Measurements from ENCODE around the gene BST1.
A peak's percentile ranks its signal among the peaks of the same experiment; 100 is the strongest.

Gene BST1

GRCh38 chr4:15668566-15669435, 34.1 kb upstream of the BST1 start:
- no peaks in the 10 kb centered on the region for H3K27me3 Mint-ChIP-seq
- DNase-seq: no peak
- no peaks in the 10 kb centered on the region for H3K36me3 Mint-ChIP-seq
- no peak overlapping the region for H3K27ac Mint-ChIP-seq
- no peak overlapping the region for H3K4me3 Mint-ChIP-seq
- H3K9me3 Mint-ChIP-seq: no peaks in the 10 kb centered on the region
- no peak for ATAC-seq (replicated peaks)
- H3K4me1 Mint-ChIP-seq: peaks cover 3 to 17% of the 10 kb centered on the region in 2 donors

DNA sequence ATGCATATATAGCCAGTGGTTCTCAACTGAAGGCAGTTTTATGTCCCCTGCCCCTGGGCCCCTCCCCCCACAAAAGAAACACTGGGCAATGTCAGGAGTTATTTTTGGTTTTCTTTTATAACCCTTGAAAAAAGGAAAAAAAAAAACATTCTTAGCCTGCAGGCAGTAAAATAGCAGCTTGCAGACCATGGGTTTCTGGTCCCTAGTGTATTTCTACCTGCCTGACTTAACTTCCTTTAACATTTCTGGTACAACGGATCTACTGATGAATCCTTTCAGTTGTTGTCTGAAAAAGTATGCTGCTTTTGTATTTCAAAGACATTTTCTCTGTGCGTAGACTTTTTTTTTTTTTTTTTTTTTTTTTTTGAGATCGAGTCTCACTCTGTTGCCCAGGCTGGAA, 32.3 kb upstream of the BST1 start:
- no peaks in the 10 kb centered on the region for H3K9me3 Mint-ChIP-seq
- H3K4me3 Mint-ChIP-seq: peak overlapping the region; percentile 32 to 52
- H3K27me3 Mint-ChIP-seq: no peaks in the 10 kb centered on the region
- no peak for DNase-seq
- peaks cover 8 to 28% of the 10 kb centered on the region in 2 donors for H3K4me1 Mint-ChIP-seq
- H3K36me3 Mint-ChIP-seq: no peaks in the 10 kb centered on the region
- peak overlapping the region; percentile 73 for H3K27ac Mint-ChIP-seq
- no peak for ATAC-seq (replicated peaks)

DNA sequence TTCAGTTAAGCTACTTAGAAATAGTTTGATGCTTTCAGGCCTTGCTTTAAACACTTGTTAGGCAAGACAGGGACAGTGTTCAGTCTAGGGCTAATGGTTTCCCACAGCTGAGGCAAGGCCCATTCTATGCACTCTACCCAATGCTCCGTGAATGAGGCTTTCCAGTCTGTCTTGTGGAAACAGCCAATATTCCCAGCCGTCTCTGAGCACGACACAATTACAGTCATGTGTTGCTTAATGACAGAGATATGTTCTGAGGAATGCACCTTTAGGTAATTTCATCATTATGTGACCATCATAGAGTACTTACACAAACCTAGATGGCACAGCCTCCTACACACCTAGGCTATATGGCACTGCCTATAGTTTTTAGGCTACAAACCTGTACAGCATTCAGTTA, 30.8 kb upstream of the BST1 start:
- Mint-ChIP-seq H3K4me3 (no peak overlapping the region), H3K9me3 (no peaks in the 10 kb centered on the region), H3K27me3 (no peaks in the 10 kb centered on the region), H3K27ac (no peak overlapping the region), H3K36me3 (no peaks in the 10 kb centered on the region), H3K4me1 (peaks cover 8 to 30% of the 10 kb centered on the region in 2 donors)
- no peak for DNase-seq
- no peak for ATAC-seq (replicated peaks)

- Mint-ChIP-seq H3K36me3 (no peaks in the 10 kb centered on the region), H3K9me3 (no peaks in the 10 kb centered on the region), H3K4me1 (peaks cover 8 to 30% of the 10 kb centered on the region in 2 donors), H3K4me3 (no peak overlapping the region), H3K27me3 (no peaks in the 10 kb centered on the region), H3K27ac (no peak overlapping the region)
- ATAC-seq (replicated peaks): no peak
- no peak for DNase-seq
These were observed 29.5 kb upstream of the BST1 start for GRCh38 chr4:15673337-15673736.

- H3K27me3 Mint-ChIP-seq: no peaks in the 10 kb centered on the region
- no peak overlapping the region for H3K4me3 Mint-ChIP-seq
- H3K9me3 Mint-ChIP-seq: no peaks in the 10 kb centered on the region
- ATAC-seq (replicated peaks) (no peak), DNase-seq (no peak)
- H3K27ac Mint-ChIP-seq: no peak overlapping the region
- H3K36me3 Mint-ChIP-seq: no peaks in the 10 kb centered on the region
- H3K4me1 Mint-ChIP-seq: peaks cover 8 to 30% of the 10 kb centered on the region in 2 donors
These were observed 28.8 kb upstream of the BST1 start for GRCh38 chr4:15674046-15674445.

- H3K27ac Mint-ChIP-seq: peak overlapping the region; percentile 14
- H3K4me1 Mint-ChIP-seq: peaks cover 10 to 32% of the 10 kb centered on the region in 2 donors
- H3K27me3 Mint-ChIP-seq: no peaks in the 10 kb centered on the region
- H3K36me3 Mint-ChIP-seq: no peaks in the 10 kb centered on the region
- H3K4me3 Mint-ChIP-seq: peak overlapping the region in 1 of 2 donors; percentile 8
- no peak for DNase-seq
- peak in 1 of 2 donors; percentile 34 for ATAC-seq (replicated peaks)
- no peaks in the 10 kb centered on the region for H3K9me3 Mint-ChIP-seq
These were observed 27.9 kb upstream of the BST1 start for GRCh38 chr4:15674926-15675325.

- Mint-ChIP-seq H3K27me3 (no peaks in the 10 kb centered on the region), H3K36me3 (no peaks in the 10 kb centered on the region), H3K27ac (no peak overlapping the region), H3K4me3 (no peak overlapping the region), H3K9me3 (no peaks in the 10 kb centered on the region), H3K4me1 (peaks cover 10 to 30% of the 10 kb centered on the region in 2 donors)
- ATAC-seq (replicated peaks): peak; percentile 14 to 22
- DNase-seq: no peak
These were observed 27.5 kb upstream of the BST1 start for GRCh38 chr4:15675356-15675755.

- Mint-ChIP-seq H3K27ac (no peak overlapping the region), H3K36me3 (no peaks in the 10 kb centered on the region), H3K4me3 (no peak overlapping the region), H3K4me1 (peaks cover 10 to 26% of the 10 kb centered on the region in 2 donors), H3K27me3 (no peaks in the 10 kb centered on the region), H3K9me3 (no peaks in the 10 kb centered on the region)
- ATAC-seq (replicated peaks) (no peak), DNase-seq (no peak)
These were observed 26.8 kb upstream of the BST1 start for GRCh38 chr4:15676039-15676438.

DNA sequence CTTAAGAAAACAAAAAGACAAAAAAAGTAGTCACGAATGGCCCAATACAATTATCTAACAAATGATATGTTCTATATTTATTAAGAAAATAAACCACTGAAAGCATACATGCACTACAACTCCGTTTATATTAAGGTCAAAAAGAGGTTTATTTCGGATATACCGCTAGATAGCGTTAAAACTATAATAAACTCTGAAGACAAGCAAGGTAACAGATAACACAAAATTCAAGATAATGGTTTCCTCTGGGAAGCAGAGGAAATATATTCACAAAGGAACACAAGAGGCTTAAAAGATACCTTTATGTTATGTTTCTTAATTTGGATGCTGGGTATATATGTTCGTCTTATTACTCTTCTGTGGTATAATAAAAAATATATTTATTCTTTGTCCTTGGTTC, 26.0 kb upstream of the BST1 start:
- ATAC-seq (replicated peaks) (no peak), DNase-seq (no peak)
- Mint-ChIP-seq H3K27ac (no peak overlapping the region), H3K9me3 (no peaks in the 10 kb centered on the region), H3K4me1 (peaks cover 7 to 24% of the 10 kb centered on the region in 2 donors), H3K36me3 (peaks cover 0 to 5% of the 10 kb centered on the region in 2 donors), H3K4me3 (no peak overlapping the region), H3K27me3 (no peaks in the 10 kb centered on the region)

DNA sequence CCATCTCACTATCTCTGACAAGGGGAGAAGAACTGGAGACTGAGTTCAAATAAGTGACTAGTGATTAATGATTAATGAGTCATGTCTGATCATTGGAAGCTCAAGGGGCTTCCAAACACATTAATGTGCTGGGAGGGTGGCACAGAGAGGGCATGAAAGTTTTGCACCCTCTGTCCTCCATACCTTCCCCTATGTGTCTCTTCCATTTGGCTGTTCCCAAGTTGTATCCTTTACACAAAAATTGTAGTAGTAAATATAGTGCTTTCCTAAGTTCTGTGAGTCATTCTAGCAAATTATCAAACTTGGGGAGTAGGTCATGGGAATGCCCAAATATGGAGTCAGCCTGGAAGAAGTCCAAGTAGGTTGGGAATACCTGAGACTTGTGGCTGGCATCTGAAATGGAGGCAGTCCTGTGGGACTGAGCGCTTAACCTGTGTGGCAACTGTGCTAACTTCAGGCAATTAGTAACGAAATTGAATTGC, 25.3 kb upstream of the BST1 start:
- H3K36me3 Mint-ChIP-seq: peaks cover 0 to 5% of the 10 kb centered on the region in 2 donors
- H3K27ac Mint-ChIP-seq: peak overlapping the region; percentile 42
- H3K4me3 Mint-ChIP-seq: no peak overlapping the region
- H3K27me3 Mint-ChIP-seq: no peaks in the 10 kb centered on the region
- peaks cover 9 to 29% of the 10 kb centered on the region in 2 donors for H3K4me1 Mint-ChIP-seq
- H3K9me3 Mint-ChIP-seq: no peaks in the 10 kb centered on the region
- ATAC-seq (replicated peaks) (no peak), DNase-seq (no peak)

- DNase-seq: no peak
- peaks cover 14 to 39% of the 10 kb centered on the region in 2 donors for H3K4me1 Mint-ChIP-seq
- H3K4me3 Mint-ChIP-seq: peak overlapping the region; percentile 98
- no peaks in the 10 kb centered on the region for H3K27me3 Mint-ChIP-seq
- H3K9me3 Mint-ChIP-seq: peaks cover 0 to 2% of the 10 kb centered on the region in 2 donors
- ATAC-seq (replicated peaks): no peak
- peak overlapping the region; percentile 99 for H3K27ac Mint-ChIP-seq
- H3K36me3 Mint-ChIP-seq: peaks cover 3 to 8% of the 10 kb centered on the region in 2 donors
These were observed 21.8 kb upstream of the BST1 start for GRCh38 chr4:15681067-15681371.

DNA sequence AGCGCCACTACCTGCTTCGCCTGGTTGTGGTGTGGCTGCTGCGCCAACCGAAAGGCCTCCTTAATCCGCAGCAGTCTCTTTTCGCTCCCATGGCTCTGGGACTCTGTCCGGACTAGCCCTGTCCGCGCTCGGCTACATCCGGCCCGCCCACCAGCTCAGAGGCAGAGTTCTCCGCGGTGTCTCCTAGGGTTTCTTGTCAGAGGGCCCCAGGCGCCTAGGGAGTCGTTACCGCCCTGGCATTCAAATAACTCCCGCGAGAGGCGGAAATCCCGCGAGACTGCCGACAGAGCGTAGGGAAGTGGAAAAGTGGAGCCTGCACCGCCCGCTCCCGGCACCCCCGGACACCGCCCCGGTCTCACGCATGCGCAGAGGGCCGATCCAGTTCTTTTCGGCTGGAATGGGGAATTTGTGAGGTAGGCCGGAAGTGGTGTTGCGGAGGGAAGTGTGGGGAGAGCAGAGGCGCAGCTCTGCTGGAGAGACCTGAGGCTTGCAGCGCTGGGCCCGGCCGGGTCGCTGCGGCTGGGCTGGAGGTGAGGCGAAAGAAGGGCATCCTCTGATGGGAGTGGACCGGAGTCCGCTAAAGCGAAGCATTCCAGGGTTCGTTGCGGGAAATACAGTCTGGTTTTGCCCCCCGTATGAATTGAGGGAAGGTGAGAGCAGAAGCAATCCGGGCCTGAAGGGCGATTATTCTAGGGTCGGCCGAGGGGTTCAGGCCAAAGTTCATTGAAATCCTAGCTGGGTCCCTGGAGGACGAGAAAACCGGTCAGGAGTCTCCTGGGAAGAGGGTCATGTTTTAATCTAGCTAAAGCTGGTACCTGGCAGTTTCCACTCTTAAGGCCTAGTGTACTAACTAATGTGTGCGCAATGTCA, 21.3 kb upstream of the BST1 start, which contains the start of gene FAM200B:
TSS of gene FAM200B (plus strand) at position 456 of the 870 bp plus-strand sequence. CDS start 5,151 bp downstream, outside the sequence.
- Mint-ChIP-seq H3K4me1 (peaks cover 14 to 39% of the 10 kb centered on the region in 2 donors), H3K27me3 (no peaks in the 10 kb centered on the region), H3K4me3 (peak within 1 kb of the TSS; percentile 98), H3K36me3 (peaks cover 8 to 14% of the 10 kb centered on the region in 2 donors), H3K27ac (peak within 1 kb of the TSS; percentile 99), H3K9me3 (peaks cover 0 to 2% of the 10 kb centered on the region in 2 donors)
- DNase-seq (peak; percentile 97), ATAC-seq (replicated peaks) (peak; percentile 98)

DNA sequence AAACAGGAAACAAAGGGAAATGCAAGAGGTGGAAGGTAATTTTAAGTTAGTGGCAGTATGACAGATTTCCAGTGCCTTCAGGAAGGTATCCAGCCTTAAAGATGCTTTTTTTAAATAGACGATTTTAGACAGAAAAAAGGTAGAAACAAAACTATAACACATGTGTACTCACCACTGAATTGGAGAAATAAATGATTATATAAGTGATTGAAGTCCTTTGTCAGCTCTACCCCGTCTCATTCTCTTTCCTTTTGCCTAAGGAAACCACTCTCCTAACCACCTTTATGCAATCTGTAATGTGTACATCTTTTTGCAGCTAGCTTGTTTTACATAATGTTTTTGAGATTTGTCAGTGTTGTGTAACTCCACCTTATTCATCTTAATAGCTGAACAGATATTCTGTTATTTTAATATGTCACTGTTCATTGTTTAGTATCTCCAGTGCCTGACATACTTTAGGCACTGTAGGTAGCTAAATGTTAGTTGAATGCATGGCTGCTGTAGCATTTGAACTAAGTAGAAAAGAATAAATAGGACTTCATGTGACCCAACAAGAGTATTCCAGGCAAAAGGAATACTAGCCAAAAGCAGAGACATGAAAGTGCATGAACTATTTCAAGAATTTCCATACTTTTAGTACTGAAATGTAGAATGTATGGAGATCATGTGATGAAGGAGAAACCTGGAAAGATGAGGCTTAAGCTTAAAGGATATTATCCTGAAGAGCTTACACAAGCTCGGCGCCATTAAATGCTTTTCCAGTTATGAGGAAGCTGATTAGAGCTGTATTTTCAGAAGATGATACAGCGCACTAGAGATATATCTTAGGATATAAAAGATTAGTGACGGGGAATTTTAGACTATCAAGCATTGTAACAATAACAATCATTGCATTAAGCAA, 20.4 kb upstream of the BST1 start:
- ATAC-seq (replicated peaks): no peak
- H3K4me3 Mint-ChIP-seq: peak overlapping the region; percentile 98
- peaks cover 0 to 2% of the 10 kb centered on the region in 2 donors for H3K9me3 Mint-ChIP-seq
- DNase-seq: no peak
- H3K27ac Mint-ChIP-seq: peak overlapping the region; percentile 99
- H3K27me3 Mint-ChIP-seq: no peaks in the 10 kb centered on the region
- H3K4me1 Mint-ChIP-seq: peaks cover 14 to 39% of the 10 kb centered on the region in 2 donors
- H3K36me3 Mint-ChIP-seq: peaks cover 9 to 16% of the 10 kb centered on the region in 2 donors

DNA sequence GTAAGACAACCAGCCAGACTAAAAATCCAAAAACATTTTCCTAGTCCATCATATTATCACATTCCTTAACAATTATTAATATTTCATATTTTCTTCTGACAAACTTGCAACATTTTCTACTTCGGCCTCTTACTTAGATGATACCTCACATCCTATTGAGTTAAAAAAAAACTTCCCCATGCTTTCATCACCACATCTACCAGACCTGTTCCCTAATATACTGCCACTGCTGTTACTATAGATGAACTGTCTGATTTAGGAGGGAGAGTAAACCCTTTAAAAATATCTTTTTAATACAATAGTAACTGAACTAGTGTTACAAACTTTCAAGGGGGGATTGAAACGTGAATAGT, 19.7 kb upstream of the BST1 start:
- Mint-ChIP-seq H3K4me1 (peaks cover 14 to 39% of the 10 kb centered on the region in 2 donors), H3K27me3 (no peaks in the 10 kb centered on the region), H3K4me3 (no peak overlapping the region), H3K36me3 (peaks cover 10 to 18% of the 10 kb centered on the region in 2 donors), H3K9me3 (peaks cover 0 to 2% of the 10 kb centered on the region in 2 donors), H3K27ac (no peak overlapping the region)
- ATAC-seq (replicated peaks) (no peak), DNase-seq (no peak)
